HepG2 (cell line): ENCODE data around the gene ABHD17A. TPM values are rescaled to one million over a fixed set of nuclear protein-coding genes. Genes with fewer than 3 reads are reported as not detected.

ENCODE experiments used
- E2F2 ChIP-seq: sonication (generic); formaldehyde crosslinking; IDR thresholded peaks from 2 replicates; pipeline ENCODE4 v1.4.0; 2020; ENCODE audit warnings: missing genetic modification reagents, borderline replicate concordance
- E2F5 ChIP-seq: sonication (generic); formaldehyde crosslinking; conservative IDR thresholded peaks from 2 replicates; pipeline ENCODE4 v1.4.0; 2020; ENCODE audit warnings: missing genetic modification reagents
- ELF1 ChIP-seq: sonication (generic); formaldehyde crosslinking; IDR thresholded peaks from 2 replicates; pipeline ENCODE4 v1.4.0; 2020; ENCODE audit warnings: missing genetic modification reagents
- FOSL2 ChIP-seq: sonication (generic); formaldehyde crosslinking; IDR thresholded peaks from 2 replicates; pipeline ENCODE4 v1.4.0; 2020; ENCODE audit warnings: missing genetic modification reagents
- FOXC1 ChIP-seq: sonication (generic); formaldehyde crosslinking; IDR thresholded peaks from 2 replicates; pipeline ENCODE4 v1.8.0; 2022; ENCODE audit warnings: mild to moderate bottlenecking, missing genetic modification reagents, borderline replicate concordance
- HMGXB4 ChIP-seq, 2 experiments: sonication (generic) in 1 of 2; formaldehyde crosslinking in 1 of 2; IDR thresholded peaks; 2 replicates each; pipeline versions ENCODE4 v1.4.0 to v1.6.1; 2018 to 2020; ENCODE audit warnings: missing genetic modification reagents in 2 of 2, borderline replicate concordance in 1 of 2, low read depth in 1 of 2, mild to moderate bottlenecking in 1 of 2, missing biosample characterization in 1 of 2
- PAWR ChIP-seq: sonication (generic); formaldehyde crosslinking; IDR thresholded peaks from 2 replicates; pipeline ENCODE4 v1.4.0; 2020; ENCODE audit warnings: missing genetic modification reagents, mild to moderate bottlenecking, borderline replicate concordance
- POLR2A ChIP-seq, 2 experiments: IDR thresholded peaks; 2 replicates each; pipeline ENCODE4 v1.6.1; 2011; ENCODE audit warnings: low read depth in 2 of 2, low read length in 2 of 2, mild to moderate bottlenecking in 1 of 2, moderate library complexity in 1 of 2; ENCODE audit not compliant: insufficient read depth in 1 of 2
- SRF ChIP-seq: IDR thresholded peaks from 2 replicates; pipeline ENCODE4 v1.6.1; 2011; ENCODE audit warnings: mild to moderate bottlenecking, low read depth, low read length, moderate library complexity
- SSRP1 ChIP-seq: IDR thresholded peaks from 2 replicates; pipeline ENCODE4 v1.6.1; 2016; ENCODE audit warnings: control low read depth
- TAF1 ChIP-seq: sonication (generic); formaldehyde crosslinking; IDR thresholded peaks from 2 replicates; pipeline ENCODE4 v1.4.0; 2020; ENCODE audit warnings: missing genetic modification reagents
- TARDBP ChIP-seq: sonication (generic); formaldehyde crosslinking; IDR thresholded peaks from 2 replicates; pipeline ENCODE4 v1.8.0; 2022; ENCODE audit warnings: mild to moderate bottlenecking, missing genetic modification reagents
- TBX2 ChIP-seq: sonication (generic); formaldehyde crosslinking; IDR thresholded peaks from 2 replicates; pipeline ENCODE4 v1.5.0; 2020; ENCODE audit warnings: missing genetic modification reagents, mild to moderate bottlenecking, borderline replicate concordance
- ZBTB33 ChIP-seq: sonication (generic); formaldehyde crosslinking; IDR thresholded peaks from 2 replicates; pipeline ENCODE4 v1.4.0; 2020; ENCODE audit warnings: missing genetic modification reagents
- ZC3H13 ChIP-seq: sonication (generic); formaldehyde crosslinking; IDR thresholded peaks from 2 replicates; pipeline ENCODE4 v1.8.1; 2023; ENCODE audit warnings: mild to moderate bottlenecking, missing genetic modification reagents, moderate library complexity
- ZFP91 ChIP-seq: sonication (generic); formaldehyde crosslinking; IDR thresholded peaks from 2 replicates; pipeline ENCODE4 v1.9.0; 2022; ENCODE audit warnings: missing genetic modification reagents, mild to moderate bottlenecking, borderline replicate concordance
- ZSCAN5A ChIP-seq: sonication (generic); formaldehyde crosslinking; IDR thresholded peaks from 2 replicates; pipeline ENCODE4 v1.8.0; 2022; ENCODE audit warnings: mild to moderate bottlenecking, missing genetic modification reagents, borderline replicate concordance
- polyA plus RNA-seq, 8 experiments: library from polyadenylated mRNA; depleted of rRNA in 3 of 8; stranded (reverse) in 7 of 8; unstranded in 1 of 8; fragments of >200 nt; fragmentation: Illumina TruSeq in 4 of 8; extraction: Trizol in 4 of 8; gene quantifications; 2 replicates each; pipeline versions ENCODE4 v1.2.1 to v1.2.3, GENCODE V29; 2011 to 2016; ENCODE audit warnings: low read depth in 4 of 8, missing spikeins in 1 of 8, mixed read lengths in 1 of 8; ENCODE audit not compliant: insufficient read depth in 1 of 8
- total RNA-seq, 5 experiments: library from RNA; depleted of rRNA; stranded (reverse); fragments of >200 nt; fragmentation: Illumina TruSeq; extraction: Trizol; gene quantifications; 2 replicates each; pipeline ENCODE4 v1.2.3, GENCODE V29; 2016; ENCODE audit warnings: low read depth in 1 of 5

Gene ABHD17A
- total and polyA plus RNA-seq, 2 of the 13 experiments (the other 11 are each of a cell fraction or from before 2014, with no cell fraction given), result 27.7 to 40.8 TPM

- peak; percentile 66 for TF ChIP-seq TARDBP (CRISPR knock-in tag)
- peak; percentile 80 for TF ChIP-seq FOSL2
- TF ChIP-seq E2F2 (CRISPR knock-in tag), result no peak
- peak in 1 of 2 experiments; percentile 41; a peak in 3 of 4 replicates for TF ChIP-seq POLR2A (IDR thresholded peaks at IDR 0.05; ENCODE audit: insufficient read depth in 1 of 2, low read depth in 2 of 2, low read length in 2 of 2)
- peak in 1 of 2 experiments; percentile 63; a peak in 1 of 4 replicates for TF ChIP-seq HMGXB4 (CRISPR knock-in tag; IDR thresholded peaks at IDR 0.05; ENCODE audit: borderline replicate concordance in 1 of 2, low read depth in 1 of 2)
- no peak for TF ChIP-seq ZSCAN5A (CRISPR knock-in tag)
- 0 out of 2 replicates have a peak, but pooled peaks have one; percentile 69 for TF ChIP-seq PAWR (CRISPR knock-in tag)
- peak; percentile 68; the same call in 1 of the 2 replicates for TF ChIP-seq ZC3H13 (CRISPR knock-in tag)
- peak; percentile 41; the same call in 1 of the 2 replicates for TF ChIP-seq TBX2 (CRISPR knock-in tag)
- no peak for TF ChIP-seq SSRP1 (CRISPR knock-in tag)
- TF ChIP-seq TAF1 (CRISPR knock-in tag), result peak; percentile 50; the same call in 1 of the 2 replicates
- TF ChIP-seq SRF, result no peak
- peak; percentile 59; the same call in 1 of the 2 replicates for TF ChIP-seq ELF1 (CRISPR knock-in tag)
- TF ChIP-seq ZBTB33 (CRISPR knock-in tag), result peak; percentile 57
- 0 out of 2 replicates have a peak, but pooled peaks have one; percentile 78 for TF ChIP-seq FOXC1
- no peak for TF ChIP-seq E2F5 (CRISPR knock-in tag)
- peak; percentile 22; the same call in 1 of the 2 replicates for TF ChIP-seq ZFP91
These were observed 22.5 kb upstream of the ABHD17A start (continued) for GRCh38 chr19:1907563-1908363.
